ENCODE data around the gene KIAA2012.

The KIAA2012 gene

DNA sequence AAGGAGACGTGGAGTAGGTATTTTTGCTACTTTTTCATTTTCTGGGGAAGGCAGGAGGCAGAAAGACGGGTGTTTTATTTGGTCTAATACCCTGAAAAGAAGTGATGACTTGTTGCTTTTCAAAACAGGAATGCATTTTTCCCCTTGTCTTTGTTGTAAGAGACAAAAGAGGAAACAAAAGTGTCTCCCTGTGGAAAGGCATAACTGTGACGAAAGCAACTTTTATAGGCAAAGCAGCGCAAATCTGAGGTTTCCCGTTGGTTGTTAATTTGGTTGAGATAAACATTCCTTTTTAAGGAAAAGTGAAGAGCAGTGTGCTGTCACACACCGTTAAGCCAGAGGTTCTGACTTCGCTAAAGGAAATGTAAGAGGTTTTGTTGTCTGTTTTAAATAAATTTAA, 36.0 kb upstream of the KIAA2012 start:
- no peak for TF ChIP-seq YY1 (IDR thresholded peaks at IDR 0.05; ENCODE audit: low read depth)
- no peak for TF ChIP-seq TCF12 (IDR thresholded peaks at IDR 0.05; ENCODE audit: low read depth)
- TF ChIP-seq TEAD4 (IDR thresholded peaks at IDR 0.05), result no peak
- no peak for TF ChIP-seq RAD21 (IDR thresholded peaks at IDR 0.05; ENCODE audit: low read depth)
- TF ChIP-seq TAF1 (IDR thresholded peaks at IDR 0.05; ENCODE audit: low read depth), result no peak
- no peak for TF ChIP-seq FOXM1 (IDR thresholded peaks at IDR 0.05; ENCODE audit: borderline replicate concordance, low read depth)
- no peak for TF ChIP-seq CREB1 (IDR thresholded peaks at IDR 0.05; ENCODE audit: low read depth)
- TF ChIP-seq, protein P1, sequence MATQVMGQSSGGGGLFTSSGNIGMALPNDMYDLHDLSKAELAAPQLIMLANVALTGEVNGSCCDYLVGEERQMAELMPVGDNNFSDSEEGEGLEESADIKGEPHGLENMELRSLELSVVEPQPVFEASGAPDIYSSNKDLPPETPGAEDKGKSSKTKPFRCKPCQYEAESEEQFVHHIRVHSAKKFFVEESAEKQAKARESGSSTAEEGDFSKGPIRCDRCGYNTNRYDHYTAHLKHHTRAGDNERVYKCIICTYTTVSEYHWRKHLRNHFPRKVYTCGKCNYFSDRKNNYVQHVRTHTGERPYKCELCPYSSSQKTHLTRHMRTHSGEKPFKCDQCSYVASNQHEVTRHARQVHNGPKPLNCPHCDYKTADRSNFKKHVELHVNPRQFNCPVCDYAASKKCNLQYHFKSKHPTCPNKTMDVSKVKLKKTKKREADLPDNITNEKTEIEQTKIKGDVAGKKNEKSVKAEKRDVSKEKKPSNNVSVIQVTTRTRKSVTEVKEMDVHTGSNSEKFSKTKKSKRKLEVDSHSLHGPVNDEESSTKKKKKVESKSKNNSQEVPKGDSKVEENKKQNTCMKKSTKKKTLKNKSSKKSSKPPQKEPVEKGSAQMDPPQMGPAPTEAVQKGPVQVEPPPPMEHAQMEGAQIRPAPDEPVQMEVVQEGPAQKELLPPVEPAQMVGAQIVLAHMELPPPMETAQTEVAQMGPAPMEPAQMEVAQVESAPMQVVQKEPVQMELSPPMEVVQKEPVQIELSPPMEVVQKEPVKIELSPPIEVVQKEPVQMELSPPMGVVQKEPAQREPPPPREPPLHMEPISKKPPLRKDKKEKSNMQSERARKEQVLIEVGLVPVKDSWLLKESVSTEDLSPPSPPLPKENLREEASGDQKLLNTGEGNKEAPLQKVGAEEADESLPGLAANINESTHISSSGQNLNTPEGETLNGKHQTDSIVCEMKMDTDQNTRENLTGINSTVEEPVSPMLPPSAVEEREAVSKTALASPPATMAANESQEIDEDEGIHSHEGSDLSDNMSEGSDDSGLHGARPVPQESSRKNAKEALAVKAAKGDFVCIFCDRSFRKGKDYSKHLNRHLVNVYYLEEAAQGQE (IDR thresholded peaks at IDR 0.05; ENCODE audit: low read depth), result no peak

DNA sequence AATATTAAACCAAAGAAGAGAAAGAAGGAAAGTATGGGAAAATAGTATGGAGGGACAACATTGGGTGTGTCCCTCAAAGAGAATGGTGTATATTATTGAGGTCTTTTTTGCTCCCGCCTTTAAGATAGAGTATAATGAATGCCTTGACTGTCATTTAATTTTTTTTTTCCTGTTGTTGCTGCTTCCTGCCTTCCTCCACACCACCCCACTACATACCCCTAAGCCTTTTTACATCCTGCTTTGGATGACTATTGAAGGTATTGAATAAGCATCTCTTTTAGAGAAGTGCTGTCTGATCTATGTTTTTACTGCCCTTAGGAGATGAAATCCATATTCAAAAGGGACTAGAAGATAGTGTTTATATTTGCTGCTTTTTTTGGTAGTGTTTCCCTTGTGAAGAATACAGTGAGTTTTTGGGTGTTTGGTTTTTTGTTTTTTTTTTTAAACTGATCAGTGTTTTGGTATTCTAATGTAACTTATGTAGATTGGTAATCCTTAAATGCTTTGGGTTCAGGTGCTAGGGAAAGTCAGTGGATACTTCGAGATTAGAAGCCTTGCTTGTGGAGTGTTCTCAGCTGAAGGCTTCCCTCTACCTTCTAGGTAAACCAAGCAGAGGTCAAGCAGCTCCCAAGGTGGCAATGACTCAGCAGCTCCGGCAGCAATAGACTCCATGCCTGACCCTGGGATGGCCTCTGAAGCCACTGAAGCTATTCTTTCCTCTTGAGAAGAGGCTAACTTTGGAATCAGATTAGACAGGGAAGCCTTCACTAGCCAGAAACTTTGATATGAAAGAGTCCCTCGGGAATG, 34.4 kb upstream of the KIAA2012 start:
- TF ChIP-seq TAF1 (IDR thresholded peaks at IDR 0.05; ENCODE audit: low read depth), result no peak
- TF ChIP-seq FOXM1 (IDR thresholded peaks at IDR 0.05; ENCODE audit: borderline replicate concordance, low read depth), result no peak
- TF ChIP-seq TCF12 (IDR thresholded peaks at IDR 0.05; ENCODE audit: low read depth), result no peak
- TF ChIP-seq, protein P2, sequence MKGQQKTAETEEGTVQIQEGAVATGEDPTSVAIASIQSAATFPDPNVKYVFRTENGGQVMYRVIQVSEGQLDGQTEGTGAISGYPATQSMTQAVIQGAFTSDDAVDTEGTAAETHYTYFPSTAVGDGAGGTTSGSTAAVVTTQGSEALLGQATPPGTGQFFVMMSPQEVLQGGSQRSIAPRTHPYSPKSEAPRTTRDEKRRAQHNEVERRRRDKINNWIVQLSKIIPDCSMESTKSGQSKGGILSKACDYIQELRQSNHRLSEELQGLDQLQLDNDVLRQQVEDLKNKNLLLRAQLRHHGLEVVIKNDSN (IDR thresholded peaks at IDR 0.05), result no peak
- TF ChIP-seq ZBTB7A (IDR thresholded peaks at IDR 0.05; ENCODE audit: low read depth), result no peak
- no peak for TF ChIP-seq RAD21 (IDR thresholded peaks at IDR 0.05; ENCODE audit: low read depth)
- no peak for TF ChIP-seq CREB1 (IDR thresholded peaks at IDR 0.05; ENCODE audit: low read depth)
- no peak for TF ChIP-seq MAX (IDR thresholded peaks at IDR 0.05)
- TF ChIP-seq YY1 (IDR thresholded peaks at IDR 0.05; ENCODE audit: low read depth), result no peak
- no peak for TF ChIP-seq EP300 (IDR thresholded peaks at IDR 0.05; ENCODE audit: borderline replicate concordance)
- TF ChIP-seq CEBPB (IDR thresholded peaks at IDR 0.05), result no peak
- no peak for TF ChIP-seq EGR1 (IDR thresholded peaks at IDR 0.05)
- TF ChIP-seq NFIC (IDR thresholded peaks at IDR 0.05), result no peak
- TF ChIP-seq, protein P1 (IDR thresholded peaks at IDR 0.05; ENCODE audit: low read depth), result no peak
- TF ChIP-seq TEAD4 (IDR thresholded peaks at IDR 0.05), result no peak

DNA sequence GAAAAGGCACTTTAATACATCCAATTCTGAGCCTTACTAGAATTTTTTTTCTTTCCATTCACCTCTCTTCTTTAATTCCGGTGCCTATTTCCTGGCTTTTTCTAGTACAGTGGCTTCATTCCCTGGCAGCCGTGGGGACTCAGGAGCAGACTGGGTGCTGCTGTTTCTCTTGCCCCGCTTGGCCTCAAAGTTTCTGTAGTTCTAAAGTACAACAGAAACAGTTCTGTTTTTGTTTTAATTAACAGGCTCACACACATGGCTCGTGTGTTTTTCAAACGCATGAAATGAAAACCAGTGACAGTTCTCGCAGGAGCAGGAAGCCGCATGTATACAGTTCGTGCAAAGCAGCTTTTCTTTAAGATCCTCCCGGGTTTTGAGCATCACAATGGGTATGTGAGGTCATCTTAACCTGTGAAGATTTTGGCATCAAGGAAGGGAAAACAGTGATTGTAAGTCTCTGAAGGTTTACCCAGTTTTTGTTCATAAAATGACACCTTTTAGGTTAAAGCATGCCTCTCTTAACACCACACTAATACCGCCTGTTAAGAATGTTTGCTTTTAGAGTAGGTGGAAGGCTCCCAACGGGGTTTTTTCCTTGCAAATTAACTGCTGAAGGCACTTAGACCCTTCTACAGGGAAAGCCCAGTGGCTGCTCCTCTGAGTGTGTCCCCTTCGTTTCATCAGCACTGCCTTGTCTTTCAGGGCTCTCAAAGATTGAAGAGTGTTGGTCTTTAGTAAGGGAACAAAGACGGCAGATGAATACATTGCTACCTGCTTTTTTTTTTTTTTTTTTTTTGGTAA, 33.6 kb upstream of the KIAA2012 start:
- no peak for TF ChIP-seq TAF1 (IDR thresholded peaks at IDR 0.05; ENCODE audit: low read depth)
- TF ChIP-seq CREB1 (IDR thresholded peaks at IDR 0.05; ENCODE audit: low read depth), result no peak
- TF ChIP-seq, protein P2 (IDR thresholded peaks at IDR 0.05), result no peak
- TF ChIP-seq EGR1 (IDR thresholded peaks at IDR 0.05), result no peak
- TF ChIP-seq TCF12 (IDR thresholded peaks at IDR 0.05; ENCODE audit: low read depth), result no peak
- no peak for TF ChIP-seq FOXM1 (IDR thresholded peaks at IDR 0.05; ENCODE audit: borderline replicate concordance, low read depth)
- no peak for TF ChIP-seq MAX (IDR thresholded peaks at IDR 0.05)
- TF ChIP-seq NFIC (IDR thresholded peaks at IDR 0.05), result no peak

DNA sequence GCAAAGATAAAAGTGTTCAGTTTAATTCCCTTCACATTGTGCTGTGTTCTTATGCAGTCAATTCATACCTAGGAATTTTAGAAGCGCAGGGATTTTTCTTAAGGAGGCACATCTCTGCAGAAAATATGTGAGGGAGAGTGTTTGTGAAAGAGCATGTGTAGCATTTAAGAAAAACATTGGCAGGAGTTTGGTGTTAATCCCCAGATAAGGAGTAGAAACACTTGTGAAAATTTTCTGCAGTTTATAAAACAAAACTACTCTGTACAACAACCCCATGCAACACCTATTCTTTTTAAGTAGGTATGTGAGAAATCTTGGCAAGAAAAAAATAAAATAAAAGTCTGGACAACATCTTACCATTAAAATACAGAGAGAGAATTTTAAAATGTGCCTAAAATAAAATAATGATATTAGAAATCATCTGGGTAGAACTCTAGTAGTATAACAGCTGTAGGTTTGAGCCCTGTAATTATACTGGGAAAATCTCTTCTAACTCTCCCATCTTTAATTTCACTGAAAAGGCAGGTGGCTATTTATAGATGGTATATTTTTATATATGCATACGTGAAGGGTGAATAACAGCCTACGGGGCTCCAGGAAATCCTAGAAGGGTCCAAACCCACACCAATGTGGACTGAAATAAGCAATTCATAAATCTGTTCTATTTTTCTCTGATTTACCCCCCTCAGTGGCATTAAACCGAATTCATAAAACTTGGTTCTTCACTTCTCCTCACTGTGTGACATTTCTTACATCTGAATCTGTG, 32.8 kb upstream of the KIAA2012 start:
- TF ChIP-seq YY1 (IDR thresholded peaks at IDR 0.05; ENCODE audit: low read depth) (no peak), RAD21 (IDR thresholded peaks at IDR 0.05; ENCODE audit: low read depth) (no peak), TAF1 (IDR thresholded peaks at IDR 0.05; ENCODE audit: low read depth) (no peak), EGR1 (IDR thresholded peaks at IDR 0.05) (no peak), CREB1 (IDR thresholded peaks at IDR 0.05; ENCODE audit: low read depth) (no peak)

DNA sequence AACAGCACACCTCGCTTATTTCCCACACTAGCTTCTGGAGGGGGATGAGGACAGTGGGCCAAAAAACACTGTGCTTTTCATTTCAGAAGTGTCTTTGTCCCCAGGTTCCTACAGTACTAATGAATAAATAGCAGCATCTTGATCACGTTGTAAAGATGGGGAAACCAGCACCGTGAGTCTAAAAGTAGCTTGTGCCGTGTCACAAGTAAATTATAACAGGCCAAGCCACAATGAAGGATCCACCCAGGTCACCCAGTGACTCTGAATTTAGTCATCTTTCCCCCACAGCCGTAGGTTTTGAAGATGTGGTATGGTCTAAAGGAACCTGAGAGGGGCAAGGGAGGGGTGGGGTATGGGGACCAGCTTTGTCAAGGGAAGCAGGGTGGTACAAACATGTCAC, 30.6 kb upstream of the KIAA2012 start:
- TF ChIP-seq EP300 (IDR thresholded peaks at IDR 0.05; ENCODE audit: borderline replicate concordance) (no peak), CEBPB (IDR thresholded peaks at IDR 0.05) (no peak), RAD21 (IDR thresholded peaks at IDR 0.05; ENCODE audit: low read depth) (no peak), TCF12 (IDR thresholded peaks at IDR 0.05; ENCODE audit: low read depth) (no peak), YY1 (IDR thresholded peaks at IDR 0.05; ENCODE audit: low read depth) (no peak), TAF1 (IDR thresholded peaks at IDR 0.05; ENCODE audit: low read depth) (no peak), EGR1 (IDR thresholded peaks at IDR 0.05) (no peak), MAX (IDR thresholded peaks at IDR 0.05) (no peak), CREB1 (IDR thresholded peaks at IDR 0.05; ENCODE audit: low read depth) (no peak), FOXM1 (IDR thresholded peaks at IDR 0.05; ENCODE audit: borderline replicate concordance, low read depth) (no peak), ZBTB7A (IDR thresholded peaks at IDR 0.05; ENCODE audit: low read depth) (no peak), TEAD4 (IDR thresholded peaks at IDR 0.05) (no peak), NFIC (IDR thresholded peaks at IDR 0.05) (no peak)
- TF ChIP-seq, protein P2 (IDR thresholded peaks at IDR 0.05), result no peak
- TF ChIP-seq, protein P1 (IDR thresholded peaks at IDR 0.05; ENCODE audit: low read depth), result no peak
